Measurements from ENCODE around the gene PBX2.
"Not testable (repeated sequence)": the region's sequence is repeated elsewhere in the genome, so short reads cannot be mapped to it uniquely, and the experiment has no call there.

The PBX2 gene

GRCh38 chr6:32202186-32202585 lies 12.2 kb upstream of the PBX2 start:
- no peak for DNase-seq (ENCODE audit: low spot score)

- DNase-seq (ENCODE audit: low spot score), result no peak
Measured at GRCh38 chr6:32200711-32201475, 10.9 kb upstream of the PBX2 start.

- DNase-seq (ENCODE audit: low spot score), result no peak
Measured at GRCh38 chr6:32198866-32199265, 8.9 kb upstream of the PBX2 start.

- DNase-seq (ENCODE audit: low spot score), result no peak
Measured at GRCh38 chr6:32198345-32198696, 8.3 kb upstream of the PBX2 start.

- no peak for DNase-seq (ENCODE audit: low spot score)
Measured at GRCh38 chr6:32196682-32197616, 6.9 kb upstream of the PBX2 start.

GRCh38 chr6:32195902-32196681 lies 6.1 kb upstream of the PBX2 start:
- DNase-seq (ENCODE audit: low spot score), result peak; percentile 96

- DNase-seq (ENCODE audit: low spot score), result peak; percentile 100
Measured at GRCh38 chr6:32195652-32195901, 5.6 kb upstream of the PBX2 start.

- DNase-seq (ENCODE audit: low spot score), result peak; percentile 67
Measured at GRCh38 chr6:32194825-32195651, 5.0 kb upstream of the PBX2 start.

DNA sequence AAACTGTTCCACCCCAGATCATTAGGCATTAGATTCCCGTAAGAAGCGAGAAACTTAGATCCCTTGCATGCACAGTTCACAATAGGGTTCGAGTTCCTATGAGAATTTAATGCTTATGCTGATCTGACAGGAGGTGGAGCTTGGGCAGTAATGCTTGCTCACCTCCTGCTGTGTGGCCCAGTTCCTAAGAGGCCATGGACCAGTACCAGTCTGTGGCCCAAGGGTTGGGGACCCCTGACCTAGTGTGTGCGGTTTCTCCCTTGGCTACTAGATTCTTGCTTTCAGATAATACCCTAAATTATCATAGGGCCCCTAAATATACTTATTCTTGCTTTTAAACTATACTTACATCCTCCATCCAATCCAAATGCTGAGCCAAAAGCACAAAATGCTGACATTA lies 4.4 kb upstream of the PBX2 start:
- DNase-seq (ENCODE audit: low spot score), result no peak

DNA sequence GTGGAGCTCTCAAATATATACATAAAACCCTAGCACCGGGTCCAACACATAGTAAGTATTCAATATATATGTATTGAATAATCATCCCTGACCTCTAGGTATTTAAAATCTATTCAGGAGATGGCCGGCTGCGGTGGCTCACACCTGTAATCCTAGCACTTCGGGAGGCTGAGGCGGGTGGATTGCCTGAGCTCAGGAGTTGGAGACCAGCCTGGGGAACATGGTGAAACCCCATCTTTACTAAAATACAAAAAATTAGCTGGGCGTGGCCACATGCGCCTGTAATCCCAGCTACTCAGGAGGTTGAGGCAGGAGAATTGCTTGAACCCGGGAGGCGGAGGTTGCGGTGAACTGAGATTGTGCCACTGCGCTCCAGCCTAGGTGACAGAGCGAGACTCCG lies 3.1 kb upstream of the PBX2 start:
- DNase-seq (ENCODE audit: low spot score), result not testable (repeated sequence)

DNA sequence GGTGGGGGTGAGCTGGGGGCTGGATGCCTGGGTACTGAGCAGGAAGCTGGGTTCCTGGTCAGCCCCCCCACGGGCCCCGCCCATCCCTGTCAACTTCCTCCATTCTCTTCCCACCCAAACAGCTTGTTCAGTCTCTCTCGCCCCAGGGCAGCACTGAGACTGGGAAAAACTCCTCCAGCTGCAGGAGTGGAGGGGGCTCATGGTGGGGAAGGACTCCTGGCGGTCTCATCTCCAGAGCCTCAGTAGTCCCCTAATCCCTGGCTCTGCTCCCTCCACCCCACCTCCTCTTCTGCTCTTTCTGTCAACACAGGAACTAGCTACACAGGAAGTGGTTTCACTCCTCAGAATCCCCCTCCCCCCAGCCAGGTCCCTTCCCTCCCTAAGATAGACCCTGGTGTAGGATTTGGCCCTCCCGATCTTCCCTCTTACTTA lies 2.6 kb upstream of the PBX2 start, which contains the start of gene GPSM3:
GPSM3 (minus strand) TSS at position 36 of the 432 bp plus-strand sequence. CDS start 130 bp downstream, outside the sequence.
- DNase-seq (ENCODE audit: low spot score), result peak; percentile 54

- no peak for DNase-seq (ENCODE audit: low spot score)
Measured at GRCh38 chr6:32191696-32192607, 1.9 kb upstream of the PBX2 start.

DNA sequence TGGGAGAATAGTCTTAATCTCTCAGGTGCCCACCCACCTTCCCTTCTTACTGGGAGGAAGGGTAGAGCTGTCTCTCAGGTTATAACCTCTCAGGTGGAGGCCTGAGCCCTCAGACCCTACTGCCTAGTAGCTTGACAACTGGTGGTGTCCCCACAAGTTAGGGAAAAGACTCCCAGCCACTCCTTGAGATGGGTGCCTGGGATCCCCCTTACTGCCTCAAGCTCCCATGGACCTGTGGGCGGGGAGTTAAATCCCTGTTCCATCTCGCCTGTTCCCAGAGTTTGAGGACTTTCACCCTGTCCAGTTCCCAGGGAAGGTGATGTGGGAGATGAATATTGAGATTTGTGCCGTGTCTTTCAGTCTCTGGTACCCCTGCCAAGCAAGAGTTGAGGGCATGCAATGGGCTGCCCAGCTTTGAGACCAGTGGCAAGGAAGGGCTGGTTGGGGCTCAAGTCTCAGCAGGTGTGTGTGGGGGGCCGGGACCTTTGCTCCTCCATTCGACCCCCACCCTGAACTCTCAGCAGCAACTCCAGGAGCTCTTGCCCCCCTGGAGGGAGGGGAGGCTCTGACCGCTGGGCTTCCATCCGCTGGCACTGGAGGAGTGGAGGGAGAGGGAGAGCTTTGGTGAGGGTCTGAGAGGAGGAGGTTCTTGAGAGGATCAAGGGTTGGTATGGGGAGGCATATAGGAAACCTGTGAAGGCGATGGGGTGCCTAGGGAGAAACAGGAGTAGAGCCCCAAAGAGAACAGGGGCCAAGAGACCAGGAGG lies 1.1 kb upstream of the PBX2 start:
- no peak for DNase-seq (ENCODE audit: low spot score)

DNA sequence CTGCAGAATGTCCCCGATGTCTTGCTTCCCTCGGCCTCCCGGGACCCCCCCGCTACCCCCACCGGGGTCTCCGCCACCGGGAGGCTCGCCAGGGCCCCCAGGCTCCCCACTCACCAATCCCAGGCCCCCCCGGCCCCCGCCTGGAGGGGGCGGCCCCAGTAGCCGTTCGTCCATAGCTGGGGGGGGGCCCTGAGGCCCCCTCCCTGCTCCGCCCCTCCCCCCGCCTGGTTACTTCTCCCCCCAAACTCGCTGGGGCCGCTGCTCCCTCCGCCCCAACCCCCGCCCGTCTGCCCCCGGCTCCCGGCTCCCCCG lies 304 bp downstream of the PBX2 start:
- DNase-seq (ENCODE audit: low spot score), result no peak

DNA sequence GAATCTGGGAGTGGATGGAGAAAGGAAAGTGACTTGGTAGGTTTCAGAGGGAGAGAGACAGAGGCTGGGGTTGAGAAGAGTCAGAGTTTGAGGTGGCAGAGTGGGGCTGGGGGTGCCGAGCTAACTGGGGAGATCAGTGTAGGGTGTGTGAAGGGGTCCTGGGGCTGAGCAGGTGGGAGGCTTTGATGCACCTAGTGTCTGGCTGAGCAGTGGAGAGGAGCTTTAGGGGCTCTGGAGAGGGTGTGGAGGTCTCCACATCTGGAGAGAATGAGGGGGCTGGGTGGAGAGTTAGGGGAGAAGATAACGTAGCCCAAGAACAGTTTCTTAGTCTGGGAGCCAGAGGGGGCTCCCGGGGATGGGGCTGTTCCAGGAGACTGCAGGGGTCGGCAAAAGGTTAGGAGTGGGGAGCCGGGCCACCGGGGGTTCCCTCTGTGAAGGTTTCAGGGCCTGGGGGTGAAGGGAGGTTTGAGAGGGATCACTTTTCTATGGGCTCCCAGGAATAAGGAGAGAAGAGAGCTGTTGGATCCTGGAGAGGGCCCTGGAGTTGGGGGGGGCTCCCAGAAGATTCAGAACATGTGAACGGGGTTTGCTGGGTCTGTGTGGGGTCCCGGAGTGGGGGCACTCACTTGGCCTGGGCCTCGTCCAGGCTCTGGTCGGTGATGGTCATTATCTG lies 797 bp downstream of the PBX2 start:
- no peak for DNase-seq (ENCODE audit: low spot score)

GRCh38 chr6:32188381-32189068 lies 1.5 kb downstream of the PBX2 start:
- no peak for DNase-seq (ENCODE audit: low spot score)

GRCh38 chr6:32187725-32188380 lies 2.1 kb downstream of the PBX2 start:
- DNase-seq (ENCODE audit: low spot score), result not testable (repeated sequence)

GRCh38 chr6:32187009-32187709 lies 2.8 kb downstream of the PBX2 start:
- DNase-seq (ENCODE audit: low spot score), result no peak
